ENCODE data around the gene AUTS2.

The AUTS2 gene

GRCh38 chr7:70775570-70776156 is 1177.4 kb downstream of the AUTS2 start:
- ChIA-PET CTCF (interaction anchor here (0.6 to 1.4 kb wide), 3 partner anchors 13 to 59 kb away, joined by 3 to 4 read pairs (median 3); no protein-coding TSS in a partner anchor), POLR2A (interaction anchor here (0.7 kb wide), 1 partner anchor 683 kb away, joined by 4 read pairs; no protein-coding TSS in a partner anchor)
- Histone ChIP-seq H3K9me3 (ENCODE audit: control insufficient read depth, insufficient read depth, low read depth, low read length) (no peaks in the 10 kb centered on the region), H3K36me3 (ENCODE audit: control insufficient read depth in 2 of 2, insufficient read depth in 1 of 2, low read length in 2 of 2) (peaks cover 30 to 92% of the 10 kb centered on the region in 2 experiments), H3K27ac (ENCODE audit: extremely low read depth, low read depth, low read length) (no peak overlapping the region), H3K4me1 (ENCODE audit: control insufficient read depth, insufficient read depth, low read length) (no peaks in the 10 kb centered on the region), H3K4me3 (ENCODE audit: low read depth, low read length) (no peak overlapping the region)
- TF ChIP-seq GLI2 (tag by site-specific recombination; IDR thresholded peaks at IDR 0.05; ENCODE audit: borderline replicate concordance, low read depth) (no peak), ZNF133 (tag by site-specific recombination; IDR thresholded peaks at IDR 0.05) (no peak)

GRCh38 chr7:70776627-70777101 is 1178.4 kb downstream of the AUTS2 start:
- CTCF ChIA-PET: interaction anchor here (1.4 kb wide), 1 partner anchor 12 kb away, joined by 3 read pairs; no protein-coding TSS in a partner anchor
- no peaks in the 10 kb centered on the region for H3K9me3 ChIP-seq (ENCODE audit: control insufficient read depth, insufficient read depth, low read depth, low read length)
- no peak overlapping the region for H3K27ac ChIP-seq (ENCODE audit: extremely low read depth, low read depth, low read length)
- peaks cover 36 to 94% of the 10 kb centered on the region in 2 experiments for H3K36me3 ChIP-seq (ENCODE audit: control insufficient read depth in 2 of 2, insufficient read depth in 1 of 2, low read length in 2 of 2)
- H3K4me3 ChIP-seq (ENCODE audit: low read depth, low read length): no peak overlapping the region
- POLR2A ChIA-PET: no interaction called here
- TF ChIP-seq, protein P1, sequence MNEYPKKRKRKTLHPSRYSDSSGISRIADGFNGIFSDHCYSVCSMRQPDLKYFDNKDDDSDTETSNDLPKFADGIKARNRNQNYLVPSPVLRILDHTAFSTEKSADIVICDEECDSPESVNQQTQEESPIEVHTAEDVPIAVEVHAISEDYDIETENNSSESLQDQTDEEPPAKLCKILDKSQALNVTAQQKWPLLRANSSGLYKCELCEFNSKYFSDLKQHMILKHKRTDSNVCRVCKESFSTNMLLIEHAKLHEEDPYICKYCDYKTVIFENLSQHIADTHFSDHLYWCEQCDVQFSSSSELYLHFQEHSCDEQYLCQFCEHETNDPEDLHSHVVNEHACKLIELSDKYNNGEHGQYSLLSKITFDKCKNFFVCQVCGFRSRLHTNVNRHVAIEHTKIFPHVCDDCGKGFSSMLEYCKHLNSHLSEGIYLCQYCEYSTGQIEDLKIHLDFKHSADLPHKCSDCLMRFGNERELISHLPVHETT (tag by site-specific recombination; IDR thresholded peaks at IDR 0.05): no peak
- TF ChIP-seq ZNF621 (tag by site-specific recombination; IDR thresholded peaks at IDR 0.05): no peak
- TF ChIP-seq ZNF626 (tag by site-specific recombination; IDR thresholded peaks at IDR 0.05): no peak
- TF ChIP-seq ZNF311 (tag by site-specific recombination; IDR thresholded peaks at IDR 0.05; ENCODE audit: borderline replicate concordance): no peak
- TF ChIP-seq ZNF660 (tag by site-specific recombination; IDR thresholded peaks at IDR 0.05): no peak
- H3K4me1 ChIP-seq (ENCODE audit: control insufficient read depth, insufficient read depth, low read length): no peaks in the 10 kb centered on the region

DNA sequence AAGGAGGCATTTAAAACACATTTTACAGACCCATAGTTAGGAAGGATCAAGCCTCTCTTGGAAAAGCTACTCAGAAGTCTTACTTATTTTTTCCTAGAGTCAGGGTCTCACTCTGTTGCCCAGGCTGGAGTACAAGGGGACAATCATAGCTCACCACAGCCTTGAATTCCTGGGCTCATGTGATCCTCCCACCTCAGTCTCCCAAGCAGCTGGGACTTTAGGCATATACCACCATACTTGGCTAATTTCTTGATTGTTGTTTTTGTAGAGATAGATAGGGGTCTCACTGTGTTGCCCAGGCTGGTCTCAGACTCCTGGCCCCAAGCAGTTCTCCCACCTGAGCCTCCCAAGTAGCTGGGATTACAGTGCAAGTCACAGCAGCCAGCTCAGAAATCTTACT is 1179.0 kb downstream of the AUTS2 start:
- H3K4me3 ChIP-seq (ENCODE audit: low read depth, low read length): no peak overlapping the region
- H3K9me3 ChIP-seq (ENCODE audit: control insufficient read depth, insufficient read depth, low read depth, low read length): no peaks in the 10 kb centered on the region
- TF ChIP-seq ZNF121 (tag by site-specific recombination; IDR thresholded peaks at IDR 0.05) (peak; percentile 65; the same call in 1 of the 2 replicates), MEIS1 (CRISPR knock-in tag; IDR thresholded peaks at IDR 0.05; ENCODE audit: borderline replicate concordance) (no peak)
- no peak overlapping the region for H3K27ac ChIP-seq (ENCODE audit: extremely low read depth, low read depth, low read length)
- H3K4me1 ChIP-seq (ENCODE audit: control insufficient read depth, insufficient read depth, low read length): no peaks in the 10 kb centered on the region
- POLR2A ChIA-PET: no interaction called here
- peaks cover 36 to 94% of the 10 kb centered on the region in 2 experiments for H3K36me3 ChIP-seq (ENCODE audit: control insufficient read depth in 2 of 2, insufficient read depth in 1 of 2, low read length in 2 of 2)
- CTCF ChIA-PET: no interaction called here

GRCh38 chr7:70778585-70778984 is 1180.3 kb downstream of the AUTS2 start:
- POLR2A ChIA-PET: no interaction called here
- Histone ChIP-seq H3K9me3 (ENCODE audit: control insufficient read depth, insufficient read depth, low read depth, low read length) (no peaks in the 10 kb centered on the region), H3K27ac (ENCODE audit: extremely low read depth, low read depth, low read length) (no peak overlapping the region), H3K4me1 (ENCODE audit: control insufficient read depth, insufficient read depth, low read length) (no peaks in the 10 kb centered on the region), H3K36me3 (ENCODE audit: control insufficient read depth in 2 of 2, insufficient read depth in 1 of 2, low read length in 2 of 2) (peaks cover 34 to 91% of the 10 kb centered on the region in 2 experiments), H3K4me3 (ENCODE audit: low read depth, low read length) (no peak overlapping the region)
- TF ChIP-seq, protein P2, sequence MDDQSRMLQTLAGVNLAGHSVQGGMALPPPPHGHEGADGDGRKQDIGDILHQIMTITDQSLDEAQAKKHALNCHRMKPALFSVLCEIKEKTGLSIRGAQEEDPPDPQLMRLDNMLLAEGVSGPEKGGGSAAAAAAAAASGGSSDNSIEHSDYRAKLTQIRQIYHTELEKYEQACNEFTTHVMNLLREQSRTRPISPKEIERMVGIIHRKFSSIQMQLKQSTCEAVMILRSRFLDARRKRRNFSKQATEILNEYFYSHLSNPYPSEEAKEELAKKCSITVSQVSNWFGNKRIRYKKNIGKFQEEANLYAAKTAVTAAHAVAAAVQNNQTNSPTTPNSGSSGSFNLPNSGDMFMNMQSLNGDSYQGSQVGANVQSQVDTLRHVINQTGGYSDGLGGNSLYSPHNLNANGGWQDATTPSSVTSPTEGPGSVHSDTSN (CRISPR knock-in tag; IDR thresholded peaks at IDR 0.05): no peak
- TF ChIP-seq ZNF530 (tag by site-specific recombination; IDR thresholded peaks at IDR 0.05; ENCODE audit: low read depth): no peak
- no peak for TF ChIP-seq ZNF157 (tag by site-specific recombination; IDR thresholded peaks at IDR 0.05)
- TF ChIP-seq GLI2 (tag by site-specific recombination; IDR thresholded peaks at IDR 0.05; ENCODE audit: borderline replicate concordance, low read depth): no peak
- TF ChIP-seq, protein P3, sequence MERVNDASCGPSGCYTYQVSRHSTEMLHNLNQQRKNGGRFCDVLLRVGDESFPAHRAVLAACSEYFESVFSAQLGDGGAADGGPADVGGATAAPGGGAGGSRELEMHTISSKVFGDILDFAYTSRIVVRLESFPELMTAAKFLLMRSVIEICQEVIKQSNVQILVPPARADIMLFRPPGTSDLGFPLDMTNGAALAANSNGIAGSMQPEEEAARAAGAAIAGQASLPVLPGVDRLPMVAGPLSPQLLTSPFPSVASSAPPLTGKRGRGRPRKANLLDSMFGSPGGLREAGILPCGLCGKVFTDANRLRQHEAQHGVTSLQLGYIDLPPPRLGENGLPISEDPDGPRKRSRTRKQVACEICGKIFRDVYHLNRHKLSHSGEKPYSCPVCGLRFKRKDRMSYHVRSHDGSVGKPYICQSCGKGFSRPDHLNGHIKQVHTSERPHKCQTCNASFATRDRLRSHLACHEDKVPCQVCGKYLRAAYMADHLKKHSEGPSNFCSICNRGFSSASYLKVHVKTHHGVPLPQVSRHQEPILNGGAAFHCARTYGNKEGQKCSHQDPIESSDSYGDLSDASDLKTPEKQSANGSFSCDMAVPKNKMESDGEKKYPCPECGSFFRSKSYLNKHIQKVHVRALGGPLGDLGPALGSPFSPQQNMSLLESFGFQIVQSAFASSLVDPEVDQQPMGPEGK (tag by site-specific recombination; IDR thresholded peaks at IDR 0.05): no peak
- TF ChIP-seq, protein P4, sequence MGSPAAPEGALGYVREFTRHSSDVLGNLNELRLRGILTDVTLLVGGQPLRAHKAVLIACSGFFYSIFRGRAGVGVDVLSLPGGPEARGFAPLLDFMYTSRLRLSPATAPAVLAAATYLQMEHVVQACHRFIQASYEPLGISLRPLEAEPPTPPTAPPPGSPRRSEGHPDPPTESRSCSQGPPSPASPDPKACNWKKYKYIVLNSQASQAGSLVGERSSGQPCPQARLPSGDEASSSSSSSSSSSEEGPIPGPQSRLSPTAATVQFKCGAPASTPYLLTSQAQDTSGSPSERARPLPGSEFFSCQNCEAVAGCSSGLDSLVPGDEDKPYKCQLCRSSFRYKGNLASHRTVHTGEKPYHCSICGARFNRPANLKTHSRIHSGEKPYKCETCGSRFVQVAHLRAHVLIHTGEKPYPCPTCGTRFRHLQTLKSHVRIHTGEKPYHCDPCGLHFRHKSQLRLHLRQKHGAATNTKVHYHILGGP (tag by site-specific recombination; IDR thresholded peaks at IDR 0.05): no peak
- CTCF ChIA-PET: interaction anchor here (0.6 to 0.7 kb wide), 2 partner anchors 82 to 1202 kb away, joined by 3 to 8 read pairs; no protein-coding TSS in a partner anchor
